BJ (cell line): Measurements from ENCODE around the gene RNF166. TPM values are rescaled to one million over a fixed set of nuclear protein-coding genes. Genes with fewer than 3 reads are reported as not detected.

Experiments
- CTCF ChIA-PET: fragments of 350-600 bp; formaldehyde crosslinking; extraction: SDS; loops from one replicate; lab custom pipeline; 2021; ENCODE audit warnings: antibody characterized with exemption, inconsistent platforms; lab: Yijun Ruan, JAX
- POLR2A ChIA-PET: fragments of 300-600 bp; sonication (Branson Sonifier 250); formaldehyde crosslinking; extraction: SDS; loops from one replicate; lab custom pipeline; 2021; ENCODE audit warnings: antibody characterized with exemption; lab: Charles Lee
- DNase-seq: peaks from one replicate; pipeline ENCODE4 v3.0.0-alpha.2; 2011; ENCODE audit warnings: low read depth
- H3K27me3 ChIP-seq: 2 replicates; pipeline ENCODE4 v1.6.0; 2011; ENCODE audit warnings: low read length; ENCODE audit not compliant: control insufficient read depth, insufficient read depth
- H3K36me3 ChIP-seq: 2 replicates; pipeline ENCODE4 v1.5.1; 2011; ENCODE audit warnings: low read length; ENCODE audit not compliant: control insufficient read depth, insufficient read depth
- H3K4me3 ChIP-seq: 2 replicates; pipeline ENCODE4 v1.5.1; 2011; ENCODE audit warnings: low read depth, mild to moderate bottlenecking, control low read depth, low read length
- CTCF ChIP-seq: IDR thresholded peaks from 2 replicates; pipeline ENCODE4 v1.5.1; 2011; ENCODE audit warnings: low read depth, mild to moderate bottlenecking, control low read depth, inconsistent platforms, low read length, moderate library complexity; ENCODE audit not compliant: insufficient read depth
- polyA plus RNA-seq: library from polyadenylated mRNA; depleted of rRNA; stranded (reverse); fragments of >200 nt; gene quantifications from 2 replicates; pipeline ENCODE4 v1.2.3, GENCODE V29; 2011

RNF166 gene
- polyA plus RNA-seq, 1 experiment, result 11.9 TPM

- H3K27me3 ChIP-seq, result no peaks in the 10 kb centered on the region
- ChIA-PET CTCF (interaction anchor here (1.6 kb wide), 1 partner anchor 11 kb away, joined by 6 read pairs; no protein-coding TSS in a partner anchor), POLR2A (no interaction called here)
- TF ChIP-seq CTCF, result no peak
- H3K36me3 ChIP-seq, result peaks cover 59% of the 10 kb centered on the region
- no peak for DNase-seq
- H3K4me3 ChIP-seq, result no peak overlapping the region
Measured at GRCh38 chr16:88726981-88727380, 20.8 kb upstream of the RNF166 start.

GRCh38 chr16:88726408-88726749 is 20.2 kb upstream of the RNF166 start:
- H3K4me3 ChIP-seq, result no peak overlapping the region
- no peak for DNase-seq
- H3K27me3 ChIP-seq, result no peaks in the 10 kb centered on the region
- TF ChIP-seq CTCF, result no peak
- CTCF ChIA-PET, result interaction anchor here (1.1 to 1.6 kb wide), 2 partner anchors 11 kb away, joined by 3 to 6 read pairs; no protein-coding TSS in a partner anchor
- POLR2A ChIA-PET, result no interaction called here
- H3K36me3 ChIP-seq, result peaks cover 61% of the 10 kb centered on the region

- H3K27me3 ChIP-seq, result no peaks in the 10 kb centered on the region
- POLR2A ChIA-PET, result no interaction called here
- no peak for TF ChIP-seq CTCF
- H3K4me3 ChIP-seq, result no peak overlapping the region
- H3K36me3 ChIP-seq, result peaks cover 62% of the 10 kb centered on the region
- CTCF ChIA-PET, result interaction anchor here (1.1 kb wide), 1 partner anchor 12 kb away, joined by 3 read pairs; no protein-coding TSS in a partner anchor
- DNase-seq, result no peak
Measured at GRCh38 chr16:88725609-88726407, 19.6 kb upstream of the RNF166 start.

GRCh38 chr16:88724855-88725555 is 18.8 kb upstream of the RNF166 start:
- Histone ChIP-seq H3K4me3 (no peak overlapping the region), H3K36me3 (peaks cover 65% of the 10 kb centered on the region), H3K27me3 (no peaks in the 10 kb centered on the region)
- no peak for DNase-seq
- TF ChIP-seq CTCF, result no peak
- ChIA-PET CTCF (interaction anchor here (1.1 kb wide), 1 partner anchor 13 kb away, joined by 3 read pairs; no protein-coding TSS in a partner anchor), POLR2A (no interaction called here)

GRCh38 chr16:88723911-88724310 is 17.7 kb upstream of the RNF166 start:
- DNase-seq, result no peak
- no peaks in the 10 kb centered on the region for H3K27me3 ChIP-seq
- peaks cover 72% of the 10 kb centered on the region for H3K36me3 ChIP-seq
- no peak overlapping the region for H3K4me3 ChIP-seq
- CTCF ChIA-PET, result no interaction called here
- POLR2A ChIA-PET, result no interaction called here
- no peak for TF ChIP-seq CTCF
